HCT116 (cell line): ENCODE data around the gene SORT1. TPM values are rescaled to one million over a fixed set of nuclear protein-coding genes. Genes with fewer than 3 reads are reported as not detected.

Experiments
- ATAC-seq: fragments of 200-7000 bp; cut with Tn5 transposase; 2 replicates; pipeline ENCODE4 v1.9.1; 2020; ENCODE audit warnings: mild to moderate bottlenecking, moderate library complexity
- BruUV-seq: library from RNA; stranded (reverse); fragments of 400-500 nt; replicated peaks from 2 replicates; lab custom pipeline; 2021; lab: Mats Ljungman, UMichigan
- CTCF ChIA-PET: fragments of 300-600 bp; sonication (Branson Sonifier 250); formaldehyde crosslinking; loops from one replicate; lab custom pipeline; 2021; ENCODE audit warnings: antibody characterized with exemption; lab: Charles Lee
- POLR2A ChIA-PET: fragments of 300-600, 350-600 bp; sonication (Branson Sonifier 250); formaldehyde crosslinking; loops from one replicate; lab custom pipeline; 2021; ENCODE audit warnings: antibody characterized with exemption; lab: Charles Lee
- RAD21 ChIA-PET, 2 experiments: fragments of 300-600 bp; sonication (Branson Sonifier 250); formaldehyde crosslinking; loops; one replicate each; lab custom pipeline; 2023; ENCODE audit warnings: low total read pairs in 2 of 2; ENCODE audit not compliant: uncharacterized antibody in 2 of 2, unreplicated experiment in 2 of 2, low non-redundant PET in 1 of 2; lab: Charles Lee
- DNase-seq: peaks from one replicate; pipeline ENCODE4 v3.0.0-alpha.2; 2010; ENCODE audit warnings: low read depth, low spot score
- H2AFZ ChIP-seq: fragments of 200-600 bp; shearing (Covaris generic), sonication (generic); 2 replicates; pipeline ENCODE4 v1.6.1; 2017; ENCODE audit warnings: low read depth, mixed run types, mixed read lengths, antibody characterized with exemption, low read length; ENCODE audit not compliant: poor library complexity, severe bottlenecking
- H3K27ac ChIP-seq: 2 replicates; pipeline ENCODE4 v1.5.1; 2012; ENCODE audit warnings: low read depth, low read length
- H3K27me3 ChIP-seq: fragments of 200-600 bp; sonication (generic); 2 replicates; pipeline ENCODE4 v1.6.1; 2016; ENCODE audit warnings: mixed run types, low read length, mixed read lengths; ENCODE audit not compliant: insufficient read depth
- H3K36me3 ChIP-seq, 2 experiments: fragments of 200-500 bp in 1 of 2; fragments of 200-600 bp in 1 of 2; sonication (Bioruptor generic) in 1 of 2; sonication (generic) in 1 of 2; 2 replicates each; pipeline versions ENCODE4 v1.5.1 to v1.6.1; 2014 to 2016; ENCODE audit warnings: low read length in 2 of 2, inconsistent platforms in 1 of 2, mixed read lengths in 1 of 2, mixed run types in 1 of 2; ENCODE audit not compliant: insufficient read depth in 2 of 2, control insufficient read depth in 1 of 2
- H3K4me1 ChIP-seq, 2 experiments: fragments of 200-600 bp in 1 of 2; sonication (generic) in 1 of 2; 2 replicates each; pipeline versions ENCODE4 v1.5.1 to v1.6.1; 2012 to 2017; ENCODE audit warnings: low read length in 2 of 2, inconsistent platforms in 1 of 2, mild to moderate bottlenecking in 1 of 2, mixed read lengths in 1 of 2, mixed run types in 1 of 2, moderate library complexity in 1 of 2; ENCODE audit not compliant: insufficient read depth in 2 of 2, control insufficient read depth in 1 of 2
- H3K4me2 ChIP-seq: fragments of 200-600 bp; sonication (generic); 2 replicates; pipeline ENCODE4 v1.6.1; 2017; ENCODE audit warnings: mixed run types, low read length, mixed read lengths
- H3K4me3 ChIP-seq, 2 experiments: fragments of 200-600 bp in 1 of 2; sonication (generic) in 1 of 2; replicated peaks in 1 of 2; 2 replicates each; pipeline ENCODE4 v1.5.1; 2011 to 2016; ENCODE audit warnings: low read length in 2 of 2, control low read depth in 1 of 2, low read depth in 1 of 2, mild to moderate bottlenecking in 1 of 2, mixed read lengths in 1 of 2, mixed run types in 1 of 2
- H3K79me2 ChIP-seq: fragments of 200-600 bp; sonication (generic); 2 replicates; pipeline ENCODE4 v1.6.1; 2017; ENCODE audit warnings: mild to moderate bottlenecking, mixed run types, low read length, moderate library complexity, mixed read lengths; ENCODE audit not compliant: insufficient read depth
- H3K9ac ChIP-seq: fragments of 200-600 bp; sonication (generic); 2 replicates; pipeline ENCODE4 v1.6.1; 2016; ENCODE audit warnings: low read length, mixed read lengths
- H3K9me2 ChIP-seq: fragments of 200-600 bp; sonication (generic), shearing (Covaris generic); 2 replicates; pipeline ENCODE4 v1.6.1; 2017; ENCODE audit warnings: mixed run types, mild to moderate bottlenecking, moderate library complexity; ENCODE audit not compliant: insufficient read depth
- H3K9me3 ChIP-seq, 2 experiments: fragments of 200-500 bp in 1 of 2; fragments of 200-600 bp in 1 of 2; sonication (Bioruptor generic) in 1 of 2; sonication (generic) in 1 of 2; 2 replicates each; pipeline ENCODE4 v1.6.1; 2014 to 2017; ENCODE audit warnings: low read length in 2 of 2, mixed read lengths in 2 of 2, inconsistent platforms in 1 of 2, low read depth in 1 of 2, mild to moderate bottlenecking in 1 of 2, mixed run types in 1 of 2, moderate library complexity in 1 of 2; ENCODE audit not compliant: control insufficient read depth in 1 of 2, insufficient read depth in 1 of 2
- H4K20me1 ChIP-seq: fragments of 200-600 bp; sonication (generic), shearing (Covaris generic); 2 replicates; pipeline ENCODE4 v1.6.1; 2017; ENCODE audit warnings: mixed run types, mild to moderate bottlenecking, moderate library complexity; ENCODE audit not compliant: insufficient read depth
- CBX3 ChIP-seq: IDR thresholded peaks from 2 replicates; pipeline ENCODE4 v1.6.1; 2012; ENCODE audit warnings: low read depth
- CTCF ChIP-seq, 3 experiments: fragments of 200-600 bp in 1 of 3; sonication (generic) in 1 of 3; IDR thresholded peaks in 2 of 3; conservative IDR thresholded peaks in 1 of 3; 2 replicates each; pipeline ENCODE4 v1.5.1; 2012 to 2017; ENCODE audit warnings: low read depth in 2 of 3, low read length in 2 of 3, antibody characterized with exemption in 1 of 3, borderline replicate concordance in 1 of 3, control low read depth in 1 of 3, mild to moderate bottlenecking in 1 of 3, mixed read lengths in 1 of 3, mixed run types in 1 of 3, moderate library complexity in 1 of 3; ENCODE audit not compliant: insufficient read depth in 1 of 3
- EGR1 ChIP-seq: IDR thresholded peaks from 2 replicates; pipeline ENCODE4 v1.6.1; 2012; ENCODE audit warnings: low read depth
- EZH2 ChIP-seq: fragments of 200-600 bp; sonication (generic); IDR thresholded peaks from 2 replicates; pipeline ENCODE4 v1.6.1; 2017; ENCODE audit warnings: antibody characterized with exemption, mixed run types
- EZH2phosphoT487 ChIP-seq: fragments of 200-600 bp; IDR thresholded peaks from 2 replicates; pipeline ENCODE4 v1.6.1; 2018; ENCODE audit warnings: antibody characterized with exemption, borderline replicate concordance
- FOSL1 ChIP-seq: IDR thresholded peaks from 2 replicates; pipeline ENCODE4 v1.6.1; 2012; ENCODE audit warnings: low read depth
- POLR2A ChIP-seq: IDR thresholded peaks from 2 replicates; pipeline ENCODE4 v1.7.0; 2011; ENCODE audit warnings: borderline replicate concordance; ENCODE audit not compliant: insufficient read depth, insufficient read length; ENCODE audit errors: extremely low read depth
- RAD21 ChIP-seq: IDR thresholded peaks from 2 replicates; pipeline ENCODE4 v1.6.1; 2012; ENCODE audit warnings: low read depth, mild to moderate bottlenecking
- REST ChIP-seq: IDR thresholded peaks from 2 replicates; pipeline ENCODE4 v1.6.1; 2012; ENCODE audit warnings: low read depth
- YY1 ChIP-seq: IDR thresholded peaks from 2 replicates; pipeline ENCODE4 v1.6.1; 2011; ENCODE audit warnings: low read length, low read depth, moderate library complexity, mild to moderate bottlenecking; ENCODE audit not compliant: insufficient replicate concordance; ENCODE audit errors: extremely low read depth
- ZBTB33 ChIP-seq: IDR thresholded peaks from 2 replicates; pipeline ENCODE4 v1.6.1; 2011; ENCODE audit warnings: mild to moderate bottlenecking, low read length, moderate library complexity; ENCODE audit not compliant: insufficient replicate concordance; ENCODE audit errors: extremely low read depth
- ZFX ChIP-seq: fragments of 450-650 bp; IDR thresholded peaks from 2 replicates; pipeline ENCODE4 v1.6.1; 2017
- ZNF274 ChIP-seq: fragments of 200-500 bp; sonication (Bioruptor generic); IDR thresholded peaks from 2 replicates; pipeline ENCODE4 v1.6.1; 2014; ENCODE audit warnings: mild to moderate bottlenecking, low read depth, low read length, inconsistent platforms
- intact Hi-C: fragments of 100-400 bp; cut with micrococcal nuclease; formaldehyde crosslinking; loops from 2 replicates; pipeline ENCODE4 v1.10.0; 2022
- total RNA-seq: library from RNA; stranded (reverse); gene quantifications from one replicate; pipeline ENCODE4 v1.2.1, GENCODE V29; 2021; ENCODE audit not compliant: unreplicated experiment

SORT1 gene
- total RNA-seq, 1 experiment from 2014 or later: 20.2 TPM

- Histone ChIP-seq H3K4me3 (no peak overlapping the region), H3K9ac (no peak overlapping the region), H4K20me1 (no peaks in the 10 kb centered on the region), H3K27ac (no peak overlapping the region), H3K9me3 (peaks cover 0 to 3% of the 10 kb centered on the region in 2 experiments; a peak in 1 of 4 replicates), H3K79me2 (no peaks in the 10 kb centered on the region), H3K4me1 (peaks cover 6 to 15% of the 10 kb centered on the region in 2 experiments), H3K4me2 (no peak overlapping the region), H2AFZ (no peak overlapping the region), H3K9me2 (no peaks in the 10 kb centered on the region), H3K36me3 (no peaks in the 10 kb centered on the region), H3K27me3 (no peaks in the 10 kb centered on the region)
- CTCF ChIA-PET: no interaction called here
- TF ChIP-seq EGR1 (no peak), CTCF (IDR thresholded peaks at IDR 0.05 in 2 of 3, conservative IDR thresholded peaks at IDR 0.05 in 1 of 3; ENCODE audit: borderline replicate concordance in 1 of 3, insufficient read depth in 1 of 3, low read depth in 2 of 3, low read length in 2 of 3) (no peak)
- no TSS peak for BruUV-seq
- RAD21 ChIA-PET: no interaction called here
- DNase-seq (no peak), ATAC-seq (no peak)
- POLR2A ChIA-PET: no interaction called here
- intact Hi-C loops: no loop called here
Measured at GRCh38 chr1:109434484-109434883, 36.8 kb upstream of the SORT1 start.

GRCh38 chr1:109433322-109433721, 35.6 kb upstream of the SORT1 start:
- H3K9me2 ChIP-seq: no peaks in the 10 kb centered on the region
- POLR2A ChIA-PET: no interaction called here
- H3K27ac ChIP-seq: no peak overlapping the region
- no peak for TF ChIP-seq RAD21
- no peak for TF ChIP-seq EZH2
- TF ChIP-seq POLR2A: no peak
- TF ChIP-seq ZBTB33: no peak
- no peak for TF ChIP-seq REST
- no peak for TF ChIP-seq ZNF274
- no peak for TF ChIP-seq EZH2phosphoT487
- no peak for TF ChIP-seq EGR1
- TF ChIP-seq CBX3: no peak
- no peak for TF ChIP-seq ZFX
- no peak for TF ChIP-seq YY1
- no peak for TF ChIP-seq FOSL1

More at GRCh38 chr1:109433322-109433721, 35.6 kb upstream of the SORT1 start:
- Histone ChIP-seq H3K9me3 (peaks cover 0 to 3% of the 10 kb centered on the region in 2 experiments; a peak in 1 of 4 replicates), H3K4me3 (no peak overlapping the region), H2AFZ (no peak overlapping the region), H3K36me3 (no peaks in the 10 kb centered on the region), H3K4me1 (peaks cover 0 to 3% of the 10 kb centered on the region in 2 experiments; a peak in 2 of 4 replicates), H3K9ac (no peak overlapping the region), H3K79me2 (no peaks in the 10 kb centered on the region), H3K27me3 (no peaks in the 10 kb centered on the region), H3K4me2 (no peak overlapping the region), H4K20me1 (no peaks in the 10 kb centered on the region)
- ChIA-PET CTCF (no interaction called here), RAD21 (no interaction called here)
- ATAC-seq (no peak), DNase-seq (no peak)
- intact Hi-C loops: no loop called here
- no TSS peak for BruUV-seq
